GM19328 (cell line): ENCODE results near the gene AACS.
"Not testable (repeated sequence)": the region's sequence is repeated elsewhere in the genome, so short reads cannot be mapped to it uniquely, and the experiment has no call there.

ENCODE experiments used
- ATAC-seq: cut with Tn5 transposase; IDR thresholded peaks from one replicate; pipeline ENCODE4 v1.9.1; 2021; ENCODE audit warnings: mild to moderate bottlenecking, moderate library complexity; ENCODE audit not compliant: unreplicated experiment

The AACS gene

DNA sequence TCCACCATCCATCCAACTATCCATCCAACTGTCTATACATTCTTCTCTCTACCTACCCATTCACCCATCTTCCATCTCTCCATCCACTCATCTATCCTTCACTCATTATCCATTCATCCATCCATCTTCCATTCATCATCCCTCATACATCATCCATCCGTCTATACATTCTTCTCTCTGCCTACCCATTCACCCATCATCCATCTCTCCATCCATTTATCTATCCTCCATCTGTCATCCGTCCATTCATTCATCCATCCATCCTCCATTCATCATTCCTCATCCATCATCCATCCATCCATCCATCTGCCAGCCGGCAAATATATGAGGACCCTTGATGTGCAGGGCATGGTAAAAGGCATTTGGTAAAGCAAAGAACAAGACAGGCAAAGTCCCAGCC lies 25.2 kb downstream of the AACS start:
- ATAC-seq, result no peak

DNA sequence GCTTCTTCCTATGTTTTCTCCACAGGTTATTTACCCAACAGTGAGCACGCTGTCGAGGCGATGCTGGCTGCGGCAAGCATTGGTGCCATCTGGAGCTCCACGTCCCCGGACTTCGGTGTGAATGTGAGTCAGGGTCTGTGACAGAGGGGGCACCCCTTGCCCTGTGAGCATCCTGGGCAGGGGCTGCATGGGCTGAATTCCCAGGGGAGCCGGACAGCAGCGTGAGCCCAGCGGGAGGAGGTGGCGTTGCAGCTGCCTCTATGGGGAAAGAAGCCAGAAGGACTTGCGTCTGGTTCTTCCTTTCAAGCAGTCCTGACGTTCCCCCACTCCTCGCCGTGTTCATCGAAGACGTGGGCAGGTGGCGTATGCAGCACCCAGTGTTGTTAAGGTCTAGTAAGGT lies 26.2 kb downstream of the AACS start:
- ATAC-seq, result no peak

DNA sequence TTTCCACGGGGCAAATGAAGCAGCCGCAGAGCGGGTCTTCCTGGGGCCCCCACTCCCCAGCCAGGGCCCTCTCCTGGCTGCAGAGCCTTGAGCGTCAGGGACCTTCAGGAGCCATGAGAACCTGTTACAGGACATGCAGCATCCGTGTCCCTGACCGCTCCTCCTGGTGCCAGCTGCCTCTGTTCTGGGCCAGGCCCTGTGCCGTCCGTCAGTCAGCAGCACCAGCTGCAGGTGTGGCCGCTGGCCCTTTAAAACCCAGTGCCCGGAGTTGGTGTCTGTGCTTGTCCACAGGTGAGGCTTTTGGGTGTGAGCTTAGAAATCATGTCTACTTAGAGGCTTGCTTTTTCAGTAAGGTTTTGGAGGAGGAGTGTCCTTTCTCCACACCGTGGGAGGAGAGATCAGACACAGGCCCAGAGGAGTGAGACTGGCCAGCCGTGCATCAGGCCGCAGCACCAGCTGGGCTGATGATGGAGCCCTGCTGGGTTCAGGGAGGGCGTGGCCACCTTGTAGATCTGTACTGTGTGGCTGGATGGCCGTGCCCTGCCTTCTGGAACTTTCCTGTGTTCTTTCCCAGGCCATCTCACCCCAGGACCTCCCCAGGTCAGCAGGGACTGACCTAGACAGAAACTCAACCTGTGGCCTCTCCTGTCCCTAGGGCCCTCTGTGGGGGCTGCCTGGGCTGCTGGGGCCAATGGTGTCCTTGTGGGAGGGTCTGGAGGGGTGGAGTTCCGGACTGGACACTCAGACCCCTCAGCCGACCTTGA lies 27.1 kb downstream of the AACS start:
- ATAC-seq, result no peak

DNA sequence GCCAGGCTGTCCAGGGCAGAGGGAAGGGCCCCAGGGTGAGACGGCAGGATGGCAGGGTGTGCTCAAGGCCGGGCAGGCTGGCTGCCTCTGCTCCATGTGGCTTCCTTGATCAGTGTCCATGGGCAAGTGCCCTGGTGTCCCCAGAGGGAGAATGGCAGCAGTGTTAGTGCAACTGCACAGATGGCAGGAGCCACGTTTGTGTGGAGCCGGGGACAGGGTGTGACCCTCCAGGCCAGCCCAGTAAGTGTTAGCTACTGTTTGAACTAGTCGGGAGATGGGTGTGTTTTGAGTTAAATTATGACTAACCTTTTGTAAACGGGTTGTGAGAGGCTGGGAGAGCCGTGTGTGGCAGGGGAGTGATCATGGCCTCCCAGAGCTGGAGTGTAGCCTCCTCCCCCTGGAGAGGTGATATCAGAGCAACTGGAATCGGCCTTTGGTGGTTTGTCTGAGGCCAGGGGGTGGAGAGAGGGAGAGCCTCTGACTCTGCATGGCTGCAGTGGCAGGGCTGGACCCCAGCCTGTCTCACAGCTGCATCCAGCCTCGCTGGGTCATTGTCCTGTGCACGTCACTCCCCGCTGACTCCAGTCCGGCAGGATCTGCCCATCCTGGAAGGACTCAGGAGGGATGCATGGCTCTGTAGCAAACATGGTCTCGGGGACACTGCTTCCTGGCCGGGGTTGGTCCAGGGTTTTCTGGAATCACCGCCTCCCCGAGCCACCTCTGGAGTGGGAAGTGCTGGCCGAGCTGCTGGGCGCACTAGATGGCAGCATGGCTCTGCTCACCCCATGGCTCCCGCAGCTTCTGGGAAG lies 27.8 kb downstream of the AACS start:
- no peak for ATAC-seq

DNA sequence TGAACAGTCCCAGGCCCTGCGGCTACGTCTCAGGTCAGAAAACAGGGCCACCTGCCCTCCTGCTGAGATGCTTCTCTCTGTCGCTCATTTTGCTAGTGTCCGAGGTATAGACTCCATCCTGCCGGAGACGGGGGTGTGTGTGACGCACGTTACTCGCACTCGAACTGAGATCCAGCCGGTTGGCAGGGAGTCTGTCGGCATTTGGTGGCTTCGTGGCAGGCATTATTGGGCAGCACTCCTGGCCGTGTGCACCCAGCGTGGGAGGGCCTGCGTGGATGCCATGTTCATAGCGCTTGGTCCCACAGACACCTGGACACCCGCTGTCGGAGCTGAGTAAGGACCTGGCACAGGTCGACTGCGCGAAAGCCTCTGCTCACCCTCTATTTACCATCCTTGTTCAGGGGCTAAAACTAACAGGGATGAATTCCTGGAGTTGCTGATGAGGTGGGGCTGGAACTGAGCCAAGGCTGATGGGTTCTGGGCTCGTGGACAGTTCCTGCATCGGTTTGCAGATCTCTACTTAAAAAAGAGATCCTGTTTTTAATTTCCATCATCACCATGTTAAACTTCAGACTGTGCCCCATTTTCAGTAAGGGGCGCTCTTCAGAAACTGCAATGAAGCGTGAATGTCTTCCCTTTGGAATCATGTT lies 28.6 kb downstream of the AACS start:
- no peak for ATAC-seq

DNA sequence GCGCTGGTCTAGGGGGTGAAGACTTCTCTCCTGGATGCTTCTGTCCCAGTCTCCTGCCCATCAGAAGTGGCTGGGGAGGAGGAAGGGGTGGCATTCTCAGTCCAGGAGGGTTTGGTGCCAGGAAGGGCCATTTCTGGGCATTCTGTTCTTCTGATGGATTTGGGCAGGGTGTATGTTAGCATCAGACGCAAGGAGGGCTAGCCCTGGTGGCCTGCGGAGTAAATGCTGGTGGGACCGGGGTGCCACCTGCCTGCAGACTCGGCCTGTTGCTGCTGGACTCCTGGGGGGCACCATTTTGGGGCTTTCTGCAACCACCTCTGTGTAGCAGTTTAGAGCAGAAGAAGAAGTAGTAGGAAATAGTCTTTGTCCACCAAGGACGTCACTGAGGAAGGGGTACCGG lies 31.7 kb downstream of the AACS start:
- no peak for ATAC-seq

DNA sequence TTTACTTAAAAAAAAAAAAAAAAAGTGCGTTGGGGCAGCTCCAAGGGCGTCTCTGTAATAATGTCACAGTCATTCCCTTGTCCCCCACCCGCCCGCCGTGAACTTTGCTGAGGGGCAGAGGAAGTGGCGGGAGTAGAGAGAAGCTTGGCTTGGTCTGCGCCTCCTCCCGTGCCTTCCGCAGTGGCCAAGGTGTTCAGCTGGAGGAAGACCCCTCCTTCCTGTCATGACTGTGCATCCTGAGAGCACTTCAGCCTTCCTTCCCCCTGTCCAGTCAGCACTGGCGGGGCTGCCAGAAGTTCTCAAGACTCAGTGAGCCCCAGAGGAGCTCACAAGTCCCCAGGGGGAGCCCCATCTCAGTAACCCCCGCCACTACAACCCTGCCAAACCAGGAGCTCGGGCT lies 32.2 kb downstream of the AACS start:
- ATAC-seq, result no peak

DNA sequence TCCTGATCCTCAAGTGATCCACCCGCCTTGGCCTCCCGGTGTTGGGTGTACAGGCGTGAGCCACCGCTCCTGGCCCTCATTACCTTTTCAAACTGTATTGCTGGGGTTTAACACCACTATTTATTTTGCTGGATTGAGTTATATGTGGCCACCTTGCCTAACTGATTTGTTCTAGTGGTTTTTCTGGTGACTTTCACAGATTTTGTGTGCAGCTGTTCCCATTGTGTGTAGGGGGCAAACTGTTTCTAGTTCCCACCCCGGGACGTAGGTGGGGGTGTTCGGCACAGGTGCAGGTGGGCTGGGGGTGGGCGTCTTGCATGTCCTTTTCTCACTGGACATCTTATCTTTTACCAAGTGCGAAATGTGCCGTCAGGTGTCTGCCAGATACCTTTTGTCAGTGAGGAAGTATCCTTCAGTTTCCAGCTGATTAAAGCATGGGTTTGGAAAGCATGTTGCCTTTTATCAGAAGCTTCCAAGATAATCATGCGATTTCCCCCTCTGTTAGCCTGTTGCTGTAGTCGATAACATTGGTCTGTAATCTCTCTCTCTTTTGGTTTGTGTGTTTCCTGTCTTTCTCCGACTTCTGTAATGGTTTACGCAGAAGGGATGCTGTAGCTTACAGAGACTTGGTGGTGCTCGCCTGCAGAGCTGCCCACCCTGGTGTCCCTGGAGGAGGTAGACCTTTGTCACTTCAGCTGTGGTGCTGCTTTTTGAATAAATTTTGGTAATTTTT lies 33.6 kb downstream of the AACS start:
- ATAC-seq, result no peak

DNA sequence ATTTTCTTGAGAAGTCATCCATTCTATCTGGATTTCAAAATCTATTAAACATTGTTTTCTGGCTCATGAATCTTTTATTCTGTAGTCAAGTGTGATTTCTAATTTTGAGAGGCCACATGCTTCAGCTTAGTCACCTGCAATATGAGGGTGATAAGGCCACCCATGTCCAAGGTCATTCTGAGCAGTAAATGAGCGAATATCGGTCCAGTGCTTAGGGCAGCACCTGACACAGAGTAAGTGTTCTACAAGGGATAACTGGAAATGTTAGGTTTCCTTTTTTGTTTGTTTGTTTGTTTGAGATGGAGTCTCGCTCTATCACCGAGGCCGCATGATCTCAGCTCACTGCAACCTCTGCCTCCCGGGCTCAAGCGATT lies 34.2 kb downstream of the AACS start:
- ATAC-seq, result no peak

DNA sequence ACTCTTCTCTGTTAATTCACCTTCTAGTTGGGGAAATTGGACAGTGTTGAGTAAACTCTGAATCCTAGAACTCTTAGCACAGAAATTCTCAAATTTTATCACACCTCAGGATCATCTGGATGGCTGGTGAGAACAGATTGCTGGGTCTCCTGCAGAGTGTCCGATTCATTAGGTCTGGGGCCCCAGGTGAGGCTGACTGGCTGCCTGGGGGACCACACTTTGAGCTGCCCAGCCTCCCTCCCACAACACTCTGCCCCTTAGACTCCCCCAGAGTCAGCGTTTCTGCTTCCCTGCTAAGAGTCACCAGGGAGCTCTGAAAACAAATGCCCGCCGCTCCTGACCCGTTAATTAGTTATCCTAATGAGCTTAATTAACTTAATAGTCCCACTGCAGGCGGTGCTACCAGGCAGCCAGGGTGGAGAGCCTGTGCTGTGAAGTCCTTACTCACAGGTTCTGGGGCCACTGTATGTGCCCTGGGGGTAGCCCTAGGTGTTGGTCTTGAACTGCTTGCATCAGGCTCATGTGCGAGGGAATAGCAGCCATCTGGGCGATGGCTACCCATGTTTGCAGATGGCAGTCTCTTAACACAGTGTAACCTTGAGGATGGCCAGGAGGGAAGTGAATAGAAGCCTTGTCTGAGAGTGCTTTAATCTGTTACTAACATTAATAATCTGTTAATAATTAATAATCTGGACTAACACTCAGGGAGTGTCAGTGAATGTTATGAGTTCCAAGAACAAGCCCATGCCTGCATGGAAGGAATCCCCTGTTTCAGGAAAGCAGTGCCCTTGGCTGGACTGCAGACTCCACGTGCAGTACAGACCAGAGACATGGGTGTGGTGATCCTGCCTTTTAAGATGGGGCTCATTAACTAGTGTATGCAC lies 35.6 kb downstream of the AACS start:
- ATAC-seq, result no peak

DNA sequence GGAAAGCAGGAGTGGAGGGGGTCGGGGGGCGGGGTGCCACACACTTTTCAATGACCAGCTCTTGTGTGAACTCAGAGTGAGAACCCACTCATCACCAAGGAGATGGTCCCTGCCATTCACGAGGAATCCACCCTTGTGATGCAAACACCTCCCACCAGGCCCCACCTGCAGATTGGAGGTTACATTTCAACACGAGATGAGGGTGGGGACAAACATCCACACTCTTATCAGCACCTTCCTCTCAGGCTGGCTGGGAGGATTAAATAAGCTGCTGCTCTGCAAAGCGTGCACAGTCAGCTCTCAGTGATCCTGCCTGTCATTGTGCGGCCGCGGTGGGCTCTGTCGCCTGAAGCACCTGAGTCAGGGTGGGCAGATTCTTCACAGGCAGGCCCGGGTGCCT lies 39.7 kb downstream of the AACS start:
- ATAC-seq, result no peak

DNA sequence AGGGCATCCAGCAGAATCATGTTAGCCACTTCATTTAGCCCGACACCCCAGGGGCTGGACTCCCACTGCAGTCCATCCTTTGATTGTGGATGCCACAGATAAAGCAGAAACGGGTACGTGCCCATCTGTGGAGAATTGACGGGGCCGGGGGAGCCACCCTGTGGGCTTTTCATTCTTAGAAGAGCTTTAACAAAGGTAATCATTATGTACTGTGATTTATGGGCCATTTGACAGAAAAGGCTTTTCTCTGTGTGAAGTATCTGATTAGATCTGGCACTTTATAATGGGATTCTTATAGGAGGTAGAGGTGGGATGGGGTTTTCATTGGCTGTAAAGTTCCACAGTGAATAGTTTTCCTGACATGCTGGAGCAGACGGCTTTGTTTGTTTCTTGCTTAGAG lies 40.4 kb downstream of the AACS start:
- no peak for ATAC-seq

DNA sequence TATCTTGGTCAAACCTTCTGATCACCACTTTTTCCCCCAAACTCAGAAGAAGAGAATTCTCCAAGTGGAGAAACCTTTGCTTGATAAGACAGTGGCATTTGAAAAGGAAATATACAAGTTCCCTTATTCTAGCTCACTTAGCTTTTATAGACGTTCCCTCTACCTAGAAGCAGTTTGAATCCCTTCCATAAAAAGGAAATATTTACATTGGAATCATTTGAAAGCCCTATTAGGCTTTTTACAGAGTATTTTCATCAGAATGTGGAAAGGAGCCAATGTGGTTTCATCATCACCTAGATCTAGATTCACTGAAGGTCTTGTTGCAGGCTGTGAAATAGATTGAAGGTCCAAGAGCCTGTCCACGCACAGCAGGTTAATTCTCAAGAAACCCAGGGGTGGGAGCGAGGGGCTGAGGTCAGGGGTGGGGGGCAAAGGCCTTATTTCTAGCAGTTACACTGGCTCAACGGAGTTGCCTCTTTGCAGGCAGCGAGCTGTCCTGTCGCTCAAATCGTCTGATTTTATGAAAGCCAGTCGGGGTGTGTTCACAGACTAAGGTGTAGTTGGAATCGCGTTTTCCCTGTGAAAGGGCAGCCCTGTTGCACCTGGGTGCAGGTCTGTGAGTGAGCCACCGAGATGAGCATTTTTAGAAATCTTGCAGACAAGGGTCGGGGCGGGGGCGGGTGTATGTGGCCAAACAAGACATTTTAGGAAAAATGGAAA lies 45.6 kb downstream of the AACS start:
- ATAC-seq, result no peak

DNA sequence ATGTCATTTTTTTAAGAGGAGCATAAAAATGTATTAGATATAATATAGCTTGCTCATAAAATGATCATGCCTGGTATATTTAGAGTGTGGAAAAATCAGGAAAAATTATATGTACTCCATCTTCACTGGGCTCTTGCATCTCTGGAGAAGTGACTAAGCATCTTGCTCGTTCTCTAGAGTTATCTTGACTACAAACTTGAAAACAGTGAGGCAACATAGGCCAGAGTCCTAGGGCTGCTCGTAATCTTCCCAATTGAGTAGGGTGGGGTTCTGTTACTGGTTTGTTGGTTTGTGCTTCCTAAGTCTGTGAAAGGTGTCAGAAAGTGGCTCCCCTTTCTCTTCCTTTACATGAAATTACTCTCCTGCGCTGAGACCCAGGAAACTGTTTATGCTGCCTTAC lies 46.2 kb downstream of the AACS start:
- no peak for ATAC-seq

DNA sequence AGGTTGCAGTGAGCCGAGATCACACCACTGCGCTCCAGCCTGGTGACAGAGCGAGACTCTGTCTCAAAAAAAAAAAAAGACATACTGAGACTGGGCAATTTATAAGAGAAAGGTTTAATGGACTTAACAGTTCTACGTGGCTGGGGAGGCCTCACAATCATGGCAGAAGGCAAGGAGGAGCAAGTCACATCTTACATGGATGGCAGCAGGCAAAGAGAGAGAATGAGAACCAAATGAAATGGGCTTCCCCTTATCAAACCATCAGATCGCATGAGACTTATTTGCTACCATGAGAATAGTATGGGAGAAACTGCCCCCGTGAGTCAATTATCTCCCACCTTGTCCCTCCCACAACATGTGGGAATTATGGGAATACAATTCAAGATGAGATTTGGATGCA lies 47.4 kb downstream of the AACS start:
- not testable (repeated sequence) for ATAC-seq

DNA sequence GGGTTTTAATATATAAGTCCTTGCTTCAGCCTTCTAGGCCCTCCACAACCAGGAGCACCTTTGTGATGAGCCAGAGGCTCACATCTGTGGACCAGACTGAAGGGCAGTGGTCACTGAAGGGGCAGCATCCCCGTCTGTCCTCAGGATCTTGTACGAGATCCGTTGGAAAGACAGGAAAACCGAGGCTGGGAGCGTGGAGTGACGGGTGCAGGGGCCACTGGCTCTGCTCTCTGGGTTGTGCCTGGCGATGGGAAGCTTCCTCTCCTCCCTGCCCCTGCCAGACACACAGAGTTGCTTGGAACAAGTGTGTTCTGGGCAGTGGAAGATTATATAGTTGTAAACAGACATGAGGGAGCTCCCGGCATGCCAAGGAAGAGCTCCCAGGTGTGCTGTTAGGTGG lies 48.0 kb downstream of the AACS start:
- no peak for ATAC-seq

DNA sequence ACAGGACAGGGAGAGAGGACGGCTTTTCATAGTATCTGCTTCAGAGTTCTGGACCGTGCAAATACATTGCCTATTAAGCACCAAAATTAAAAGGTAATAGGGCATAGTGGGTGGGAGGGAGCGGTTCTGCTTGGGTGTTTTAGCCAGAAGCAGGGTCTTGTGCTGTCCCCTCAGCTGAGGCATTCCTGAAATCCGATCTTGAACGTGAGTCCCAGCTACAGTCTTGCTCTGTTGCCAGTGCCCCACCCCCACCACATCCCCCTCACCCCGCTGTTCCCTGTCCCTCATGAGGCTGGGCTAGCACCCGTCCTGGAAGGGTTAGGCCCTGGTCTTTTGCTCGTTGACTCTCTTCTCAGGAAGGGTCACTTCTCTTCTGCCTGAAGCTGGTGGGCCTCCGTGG lies 48.6 kb downstream of the AACS start:
- no peak for ATAC-seq

DNA sequence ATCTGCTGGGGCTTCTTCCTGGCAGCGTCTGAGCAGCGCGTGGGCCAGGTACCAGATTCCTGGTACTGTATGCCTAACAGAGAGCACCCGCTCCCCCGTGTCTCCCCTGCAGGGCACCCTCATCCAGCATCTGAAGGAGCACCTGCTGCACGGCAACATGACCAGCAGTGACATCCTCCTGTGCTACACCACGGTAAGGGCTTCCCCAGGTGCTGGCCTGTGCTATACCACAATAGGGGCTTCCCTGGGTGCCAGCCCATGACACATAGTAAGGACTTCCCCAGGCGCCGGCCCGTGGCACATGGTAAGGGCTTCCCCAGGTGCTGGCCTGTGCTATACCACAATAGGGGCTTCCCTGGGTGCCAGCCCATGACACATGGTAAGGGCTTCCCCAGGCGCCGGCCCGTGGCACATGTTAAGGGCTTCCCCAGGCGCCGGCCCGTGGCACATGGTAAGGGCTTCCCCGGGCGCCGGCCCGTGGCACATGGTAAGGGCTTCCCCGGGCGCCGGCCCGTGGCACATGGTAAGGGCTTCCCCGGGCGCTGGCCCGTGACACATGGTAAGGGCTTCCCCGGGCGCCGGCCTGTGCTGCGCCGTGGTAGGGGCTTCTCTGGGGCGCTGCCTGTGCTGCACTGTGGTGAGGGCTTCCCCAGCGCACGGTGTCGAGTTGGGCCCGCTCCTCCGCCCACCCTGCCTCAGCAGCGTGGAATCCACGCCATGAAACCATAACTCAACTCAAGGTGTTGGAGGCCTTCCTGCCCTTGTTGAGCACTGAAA lies 49.3 kb downstream of the AACS start:
- ATAC-seq, result no peak

DNA sequence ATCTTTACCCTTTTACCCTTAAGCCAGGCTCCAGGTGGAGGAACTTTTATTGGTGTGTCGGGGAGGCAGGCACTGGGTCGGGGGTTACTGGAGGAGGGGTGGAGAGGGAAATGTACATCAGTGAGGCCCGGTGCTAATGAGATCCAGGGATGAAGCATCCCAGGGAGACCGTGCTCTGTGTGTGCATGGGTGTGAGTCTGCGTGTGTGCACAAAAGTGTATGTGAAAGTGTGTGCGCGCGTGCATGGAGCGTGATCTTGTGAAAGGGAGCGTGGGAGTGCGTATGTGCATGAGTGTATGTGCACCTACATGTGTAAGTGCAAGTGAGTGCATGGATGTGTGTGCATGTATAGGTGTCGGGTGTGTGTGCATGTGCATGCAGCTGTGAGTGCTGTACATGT lies 55.3 kb downstream of the AACS start:
- no peak for ATAC-seq
